Neural cell (in vitro differentiated cells): Measurements from ENCODE around the gene GALNT15. TPM values are rescaled to one million over a fixed set of nuclear protein-coding genes. Genes with fewer than 3 reads are reported as not detected.

ENCODE experiments used
- H2AFZ ChIP-seq: fragments of 200-600, 300-800 bp; sonication (generic), shearing (Covaris generic); 2 replicates; pipeline ENCODE4 v1.6.0; 2014; ENCODE audit warnings: low read depth, mild to moderate bottlenecking, antibody characterized with exemption, low read length, moderate library complexity
- H3F3A ChIP-seq: fragments of 200-600 bp; shearing (Covaris generic); 2 replicates; pipeline ENCODE4 v1.6.1; 2016; ENCODE audit warnings: mild to moderate bottlenecking, moderate library complexity, mixed read lengths, antibody characterized with exemption, low read length; ENCODE audit not compliant: insufficient read depth, poor library complexity, severe bottlenecking
- H3K27ac ChIP-seq: fragments of 200-600, 300-800 bp; sonication (generic), shearing (Covaris generic); 2 replicates; pipeline ENCODE4 v1.5.1; 2014; ENCODE audit warnings: mild to moderate bottlenecking, low read length, moderate library complexity
- H3K27me3 ChIP-seq: fragments of 300-800, 200-600 bp; sonication (generic), shearing (Covaris generic); 2 replicates; pipeline ENCODE4 v1.6.0; 2014; ENCODE audit warnings: mild to moderate bottlenecking, low read depth, low read length, moderate library complexity; ENCODE audit not compliant: insufficient read depth
- H3K36me3 ChIP-seq: fragments of 300-800, 200-600 bp; sonication (generic), shearing (Covaris generic); 2 replicates; pipeline ENCODE4 v1.5.1; 2014; ENCODE audit warnings: mild to moderate bottlenecking, antibody characterized with exemption, low read length, moderate library complexity; ENCODE audit not compliant: insufficient read depth
- H3K4me2 ChIP-seq: fragments of 300-800, 200-600 bp; sonication (generic), shearing (Covaris generic); 2 replicates; pipeline ENCODE4 v1.6.0; 2014; ENCODE audit warnings: mild to moderate bottlenecking, low read length
- H3K4me3 ChIP-seq: fragments of 300-800, 200-600 bp; sonication (generic), shearing (Covaris generic); 2 replicates; pipeline ENCODE4 v1.5.1; 2014; ENCODE audit warnings: mild to moderate bottlenecking, low read length, moderate library complexity
- H3K79me2 ChIP-seq: fragments of 200-600 bp; shearing (Covaris generic); replicated peaks from 2 replicates; pipeline ENCODE4 v1.6.0; 2014; ENCODE audit warnings: mild to moderate bottlenecking, low read length, moderate library complexity; ENCODE audit not compliant: insufficient read depth
- H3K9ac ChIP-seq: fragments of 300-800, 200-600 bp; sonication (generic), shearing (Covaris generic); 2 replicates; pipeline ENCODE4 v1.6.1; 2016; ENCODE audit warnings: mild to moderate bottlenecking, low read length, mixed read lengths
- H3K9me2 ChIP-seq: fragments of 200-600 bp; shearing (Covaris generic); 2 replicates; pipeline ENCODE4 v1.6.1; 2016; ENCODE audit warnings: mild to moderate bottlenecking, low read length, mixed read lengths; ENCODE audit not compliant: insufficient read depth
- H3K9me3 ChIP-seq: fragments of 200-600, 300-800 bp; sonication (generic), shearing (Covaris generic); 2 replicates; pipeline ENCODE4 v1.6.1; 2016; ENCODE audit warnings: mild to moderate bottlenecking, mixed run types, low read length, moderate library complexity, mixed read lengths
- H4K20me1 ChIP-seq: fragments of 200-600 bp; shearing (Covaris generic); 2 replicates; pipeline ENCODE4 v1.6.1; 2016; ENCODE audit warnings: mild to moderate bottlenecking, mixed run types; ENCODE audit not compliant: insufficient read depth
- EP300 ChIP-seq: fragments of 450-650 bp; conservative IDR thresholded peaks from 2 replicates; pipeline ENCODE4 v1.6.1; 2014; ENCODE audit warnings: antibody characterized with exemption, mild to moderate bottlenecking, moderate library complexity; ENCODE audit not compliant: poor library complexity, severe bottlenecking
- EZH2 ChIP-seq: fragments of 200-600, 300-800 bp; shearing (Covaris generic), sonication (generic); IDR thresholded peaks from 2 replicates; pipeline ENCODE4 v1.6.1; 2014; ENCODE audit warnings: antibody characterized with exemption, low read length, borderline replicate concordance, mild to moderate bottlenecking; ENCODE audit not compliant: insufficient read depth, poor library complexity, severe bottlenecking
- MXI1 ChIP-seq: fragments of 450-650 bp; conservative IDR thresholded peaks from 2 replicates; pipeline ENCODE4 v1.6.1; 2014; ENCODE audit warnings: antibody characterized with exemption, mild to moderate bottlenecking; ENCODE audit not compliant: poor library complexity, severe bottlenecking
- POLR2AphosphoS5 ChIP-seq: IDR thresholded peaks from 2 replicates; pipeline ENCODE4 v1.6.1; 2012
- RAD21 ChIP-seq: fragments of 450-650 bp; conservative IDR thresholded peaks from 2 replicates; pipeline ENCODE4 v1.6.1; 2014; ENCODE audit warnings: antibody characterized with exemption, mild to moderate bottlenecking, moderate library complexity
- REST ChIP-seq: IDR thresholded peaks from 2 replicates; pipeline ENCODE4 v1.6.1; 2012; ENCODE audit warnings: borderline replicate concordance
- SMC3 ChIP-seq: fragments of 450-650 bp; conservative IDR thresholded peaks from 2 replicates; pipeline ENCODE4 v1.6.1; 2014; ENCODE audit warnings: antibody characterized with exemption, mild to moderate bottlenecking, moderate library complexity; ENCODE audit not compliant: poor library complexity
- TAF1 ChIP-seq: IDR thresholded peaks from 2 replicates; pipeline ENCODE4 v1.6.1; 2012; ENCODE audit warnings: low read depth
- polyA plus RNA-seq: library from polyadenylated mRNA; depleted of rRNA; stranded (reverse); fragments of >200 nt; gene quantifications from 2 replicates; pipeline ENCODE4 v1.2.3, GENCODE V29; 2014
- TF ChIP-seq, protein P1 (sequence below): fragments of 450-650 bp; IDR thresholded peaks from 2 replicates; pipeline ENCODE4 v1.5.1; 2014; ENCODE audit warnings: antibody characterized with exemption, mild to moderate bottlenecking, moderate library complexity; ENCODE audit not compliant: poor library complexity, severe bottlenecking

The GALNT15 gene
- polyA plus RNA-seq, 1 donor from 2014 or later, result 1.5 TPM

DNA sequence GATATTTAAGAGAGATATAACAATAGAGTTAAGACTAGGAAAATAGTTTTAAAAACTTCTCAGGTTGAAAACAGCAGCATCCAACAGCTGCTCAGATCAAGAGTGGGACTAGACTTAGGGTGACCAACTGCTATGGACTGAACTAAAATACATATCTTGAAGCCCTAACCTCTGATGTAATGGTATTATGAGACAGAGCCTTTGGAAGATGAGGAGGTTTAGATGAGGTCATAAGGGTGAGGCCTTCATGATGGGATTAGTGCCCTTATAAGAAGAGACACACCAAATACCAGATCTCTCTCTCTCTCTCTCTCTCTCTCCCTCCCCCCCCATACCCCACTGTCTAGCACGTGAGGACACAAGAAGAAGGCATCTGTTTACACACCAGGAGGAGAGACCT is 37.4 kb upstream of the GALNT15 start:
- TF ChIP-seq EP300 (no peak), RAD21 (no peak), SMC3 (no peak), REST (no peak), MXI1 (no peak), EZH2 (no peak), TAF1 (no peak), POLR2AphosphoS5 (no peak)
- TF ChIP-seq, protein P1, sequence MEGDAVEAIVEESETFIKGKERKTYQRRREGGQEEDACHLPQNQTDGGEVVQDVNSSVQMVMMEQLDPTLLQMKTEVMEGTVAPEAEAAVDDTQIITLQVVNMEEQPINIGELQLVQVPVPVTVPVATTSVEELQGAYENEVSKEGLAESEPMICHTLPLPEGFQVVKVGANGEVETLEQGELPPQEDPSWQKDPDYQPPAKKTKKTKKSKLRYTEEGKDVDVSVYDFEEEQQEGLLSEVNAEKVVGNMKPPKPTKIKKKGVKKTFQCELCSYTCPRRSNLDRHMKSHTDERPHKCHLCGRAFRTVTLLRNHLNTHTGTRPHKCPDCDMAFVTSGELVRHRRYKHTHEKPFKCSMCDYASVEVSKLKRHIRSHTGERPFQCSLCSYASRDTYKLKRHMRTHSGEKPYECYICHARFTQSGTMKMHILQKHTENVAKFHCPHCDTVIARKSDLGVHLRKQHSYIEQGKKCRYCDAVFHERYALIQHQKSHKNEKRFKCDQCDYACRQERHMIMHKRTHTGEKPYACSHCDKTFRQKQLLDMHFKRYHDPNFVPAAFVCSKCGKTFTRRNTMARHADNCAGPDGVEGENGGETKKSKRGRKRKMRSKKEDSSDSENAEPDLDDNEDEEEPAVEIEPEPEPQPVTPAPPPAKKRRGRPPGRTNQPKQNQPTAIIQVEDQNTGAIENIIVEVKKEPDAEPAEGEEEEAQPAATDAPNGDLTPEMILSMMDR, result no peak
- Histone ChIP-seq H4K20me1 (no peaks in the 10 kb centered on the region), H3K27ac (no peak overlapping the region)

DNA sequence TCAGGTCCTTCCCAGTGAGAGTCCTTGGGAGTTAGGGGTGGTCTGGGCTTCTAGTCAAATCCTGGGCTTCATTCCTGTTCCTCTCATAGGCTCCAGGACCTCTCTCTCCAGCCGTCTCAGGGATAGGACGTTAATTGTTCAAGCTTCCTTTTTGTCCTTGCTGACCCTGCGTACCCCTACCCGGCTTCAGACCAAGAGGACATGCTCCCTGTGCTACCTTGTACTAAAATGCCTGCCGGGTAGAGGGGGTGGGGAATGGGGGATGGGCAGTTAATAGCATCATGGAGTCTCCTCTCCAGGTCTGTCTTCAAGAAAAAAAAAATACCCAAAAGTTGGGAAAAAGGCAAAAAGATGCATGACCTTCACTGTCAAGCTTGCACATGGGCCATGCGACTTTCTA is 36.5 kb upstream of the GALNT15 start:
- Histone ChIP-seq H3K27ac (no peak overlapping the region), H4K20me1 (no peaks in the 10 kb centered on the region), H3K79me2 (no peaks in the 10 kb centered on the region), H3K9me2 (no peaks in the 10 kb centered on the region), H3K4me2 (no peak overlapping the region), H3K27me3 (no peaks in the 10 kb centered on the region), H2AFZ (no peak overlapping the region), H3K9ac (no peak overlapping the region), H3K4me3 (no peak overlapping the region), H3K36me3 (no peaks in the 10 kb centered on the region), H3K9me3 (no peaks in the 10 kb centered on the region), H3F3A (no peaks in the 10 kb centered on the region)
- TF ChIP-seq EP300, result no peak
- TF ChIP-seq SMC3, result no peak
- TF ChIP-seq TAF1, result no peak
- no peak for TF ChIP-seq RAD21
- TF ChIP-seq REST, result no peak
- TF ChIP-seq EZH2, result no peak
- no peak for TF ChIP-seq MXI1
- no peak for TF ChIP-seq POLR2AphosphoS5
- TF ChIP-seq, protein P1, result no peak

More for the DNA sequence above, 37.4 kb upstream of the GALNT15 start:
- Histone ChIP-seq H3F3A (no peaks in the 10 kb centered on the region), H3K79me2 (no peaks in the 10 kb centered on the region), H2AFZ (no peak overlapping the region), H3K9me3 (no peaks in the 10 kb centered on the region), H3K4me3 (no peak overlapping the region), H3K36me3 (no peaks in the 10 kb centered on the region), H3K4me2 (no peak overlapping the region), H3K9me2 (no peaks in the 10 kb centered on the region), H3K27me3 (no peaks in the 10 kb centered on the region), H3K9ac (no peak overlapping the region)
